ENCODE data around the gene PTPRT.

PTPRT gene

GRCh38 chr20:42118001-42118400, 1071.7 kb downstream of the PTPRT start:
- no peak for DNase-seq (ENCODE audit: low read depth)
- TF ChIP-seq CTCF (conservative IDR thresholded peaks at IDR 0.05; ENCODE audit: low read length) = no peak
- H3K4me3 ChIP-seq (ENCODE audit: low read length) = no peak overlapping the region

GRCh38 chr20:42113236-42113635, 1076.5 kb downstream of the PTPRT start:
- no peak for TF ChIP-seq CTCF (conservative IDR thresholded peaks at IDR 0.05; ENCODE audit: low read length)
- no peak for DNase-seq (ENCODE audit: low read depth)
- no peak overlapping the region for H3K4me3 ChIP-seq (ENCODE audit: low read length)

- no peak for TF ChIP-seq CTCF (conservative IDR thresholded peaks at IDR 0.05; ENCODE audit: low read length)
- DNase-seq (ENCODE audit: low read depth) = no peak
- H3K4me3 ChIP-seq (ENCODE audit: low read length) = no peak overlapping the region
These were observed 1077.5 kb downstream of the PTPRT start for GRCh38 chr20:42112161-42112560.

GRCh38 chr20:42111349-42111748, 1078.4 kb downstream of the PTPRT start:
- no peak for DNase-seq (ENCODE audit: low read depth)
- no peak for TF ChIP-seq CTCF (conservative IDR thresholded peaks at IDR 0.05; ENCODE audit: low read length)
- no peak overlapping the region for H3K4me3 ChIP-seq (ENCODE audit: low read length)

- no peak for DNase-seq (ENCODE audit: low read depth)
- no peak overlapping the region for H3K4me3 ChIP-seq (ENCODE audit: low read length)
- no peak for TF ChIP-seq CTCF (conservative IDR thresholded peaks at IDR 0.05; ENCODE audit: low read length)
These were observed 1079.4 kb downstream of the PTPRT start for GRCh38 chr20:42110301-42110700.

- TF ChIP-seq CTCF (conservative IDR thresholded peaks at IDR 0.05; ENCODE audit: low read length) = no peak
- no peak overlapping the region for H3K4me3 ChIP-seq (ENCODE audit: low read length)
- no peak for DNase-seq (ENCODE audit: low read depth)
These were observed 1087.7 kb downstream of the PTPRT start for GRCh38 chr20:42102000-42102399.

- H3K4me3 ChIP-seq (ENCODE audit: low read length) = no peak overlapping the region
- no peak for TF ChIP-seq CTCF (conservative IDR thresholded peaks at IDR 0.05; ENCODE audit: low read length)
- DNase-seq (ENCODE audit: low read depth) = no peak
These were observed 1089.5 kb downstream of the PTPRT start for GRCh38 chr20:42100137-42100704.

Measured in AG10803 (cell line).